Measurements from ENCODE around the gene CSNK1E. TPM values are rescaled to one million over a fixed set of nuclear protein-coding genes. Genes with fewer than 3 reads are reported as not detected.

The CSNK1E gene
- total RNA-seq, 1 donor from 2014 or later = 402 TPM

DNA sequence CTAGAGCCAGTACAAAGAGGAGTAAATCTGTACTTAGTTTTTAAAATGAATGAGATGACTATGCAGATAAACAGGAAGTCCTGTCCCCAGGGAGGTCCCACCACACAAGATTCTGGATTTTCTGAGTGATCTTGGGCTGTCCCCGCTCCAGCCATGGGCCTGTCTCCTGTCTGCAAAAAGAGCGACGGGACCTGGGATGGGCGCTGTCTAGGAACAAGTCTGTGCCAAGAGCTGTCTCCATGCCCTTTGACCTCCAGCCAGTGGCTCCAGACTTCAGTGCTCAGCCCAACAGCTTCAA lies 6.0 kb downstream of the CSNK1E start:
- Mint-ChIP-seq H3K27me3 (ENCODE audit: unreplicated experiment) (peaks cover 5% of the 10 kb centered on the region), H3K27ac (ENCODE audit: unreplicated experiment) (no peak overlapping the region), H3K4me3 (ENCODE audit: unreplicated experiment) (no peak overlapping the region), H3K9me3 (ENCODE audit: unreplicated experiment) (peaks cover 8% of the 10 kb centered on the region), H3K4me1 (ENCODE audit: low read depth, unreplicated experiment) (peaks cover 45% of the 10 kb centered on the region), H3K36me3 (ENCODE audit: unreplicated experiment) (no peaks in the 10 kb centered on the region)
- no peak for TF ChIP-seq CTCF (IDR thresholded peaks at IDR 0.05; ENCODE audit: partially characterized antibody, unreplicated experiment)
- no peak for DNase-seq

DNA sequence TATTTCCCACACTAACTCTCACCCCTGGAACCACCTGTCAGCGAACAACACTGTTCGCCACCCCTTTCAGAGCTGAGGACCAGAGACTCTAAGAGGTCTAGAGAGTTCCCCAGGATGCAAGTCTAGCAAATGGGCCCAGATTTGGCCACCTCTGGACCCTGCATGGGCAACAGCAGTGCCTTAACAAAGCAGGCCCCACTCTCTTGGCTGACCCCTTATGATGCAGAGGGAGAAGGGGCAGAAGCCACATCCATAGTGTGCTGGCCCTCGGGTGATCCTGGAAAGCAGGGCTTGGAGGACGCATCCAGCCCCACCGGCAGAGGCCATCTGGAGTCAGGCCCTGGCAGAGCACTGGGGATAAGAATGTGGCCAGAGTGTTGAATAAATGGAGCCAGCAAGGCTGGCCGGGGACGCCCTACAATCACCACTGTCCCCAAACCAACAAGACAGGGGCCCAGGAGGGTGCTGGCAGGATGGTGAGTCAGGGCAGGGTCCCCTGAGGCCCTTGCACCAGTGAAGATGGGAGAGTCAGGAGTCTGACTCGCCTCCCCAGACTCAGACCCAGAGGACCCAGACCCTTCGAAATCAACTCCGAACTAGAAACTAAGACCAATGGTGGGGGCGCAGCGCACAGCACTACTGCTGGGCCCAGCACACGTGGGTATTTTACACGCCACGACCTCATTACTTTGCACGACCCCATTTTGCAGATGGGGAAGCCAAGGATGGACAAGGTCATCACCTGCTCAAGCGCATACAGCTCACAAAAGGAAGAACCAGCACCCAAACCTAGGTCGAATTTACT lies 6.5 kb downstream of the CSNK1E start:
- TF ChIP-seq CTCF (IDR thresholded peaks at IDR 0.05; ENCODE audit: partially characterized antibody, unreplicated experiment) = no peak
- H3K36me3 Mint-ChIP-seq (ENCODE audit: unreplicated experiment) = no peaks in the 10 kb centered on the region
- no peak overlapping the region for H3K27ac Mint-ChIP-seq (ENCODE audit: unreplicated experiment)
- H3K4me1 Mint-ChIP-seq (ENCODE audit: low read depth, unreplicated experiment) = peaks cover 48% of the 10 kb centered on the region
- H3K27me3 Mint-ChIP-seq (ENCODE audit: unreplicated experiment) = peaks cover 2% of the 10 kb centered on the region
- no peak overlapping the region for H3K4me3 Mint-ChIP-seq (ENCODE audit: unreplicated experiment)
- peaks cover 4% of the 10 kb centered on the region for H3K9me3 Mint-ChIP-seq (ENCODE audit: unreplicated experiment)
- no peak for DNase-seq

GRCh38 chr22:38309614-38310517 lies 7.4 kb downstream of the CSNK1E start:
- Mint-ChIP-seq H3K27ac (ENCODE audit: unreplicated experiment) (no peak overlapping the region), H3K27me3 (ENCODE audit: unreplicated experiment) (peaks cover 2% of the 10 kb centered on the region), H3K4me3 (ENCODE audit: unreplicated experiment) (no peak overlapping the region), H3K9me3 (ENCODE audit: unreplicated experiment) (peaks cover 2% of the 10 kb centered on the region), H3K36me3 (ENCODE audit: unreplicated experiment) (no peaks in the 10 kb centered on the region), H3K4me1 (ENCODE audit: low read depth, unreplicated experiment) (peaks cover 45% of the 10 kb centered on the region)
- DNase-seq = no peak
- no peak for TF ChIP-seq CTCF (IDR thresholded peaks at IDR 0.05; ENCODE audit: partially characterized antibody, unreplicated experiment)

DNA sequence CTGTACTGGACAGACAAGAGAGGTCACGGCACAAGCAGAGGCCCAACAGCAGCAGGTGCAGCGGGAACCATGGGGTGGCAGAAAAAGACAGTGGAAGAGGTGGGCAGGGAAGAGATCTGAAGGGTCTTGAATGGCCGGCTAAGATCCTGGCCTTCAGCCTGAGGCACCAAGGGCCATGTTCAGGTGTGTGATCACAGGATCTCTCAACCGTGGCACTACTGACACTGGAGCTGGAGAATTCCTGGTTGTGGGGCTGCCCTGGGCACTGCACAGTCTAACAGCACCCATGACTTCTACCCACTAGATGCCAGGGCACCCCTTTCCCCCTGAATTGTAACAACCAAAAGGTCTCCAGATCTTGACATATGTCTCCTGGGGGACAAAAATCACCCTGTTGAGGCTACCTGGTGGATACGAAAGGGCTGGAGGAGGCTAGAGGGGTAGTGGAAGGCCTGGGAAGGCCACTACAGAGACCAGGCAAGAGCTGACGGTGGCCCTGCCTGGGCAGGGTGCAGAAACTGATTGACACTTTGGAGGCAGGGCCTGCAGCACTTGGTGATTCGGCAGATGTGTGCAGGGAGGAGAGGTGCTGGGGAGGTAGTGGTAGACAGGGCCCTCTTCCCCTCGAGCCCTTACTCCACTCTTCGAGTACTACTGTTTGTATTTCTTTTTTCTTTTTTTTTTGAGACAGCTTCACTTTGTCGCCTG lies 8.3 kb downstream of the CSNK1E start:
- Mint-ChIP-seq H3K27ac (ENCODE audit: unreplicated experiment) (peak overlapping the region; percentile 3), H3K36me3 (ENCODE audit: unreplicated experiment) (no peaks in the 10 kb centered on the region), H3K9me3 (ENCODE audit: unreplicated experiment) (peaks cover 3% of the 10 kb centered on the region), H3K27me3 (ENCODE audit: unreplicated experiment) (peaks cover 3% of the 10 kb centered on the region), H3K4me1 (ENCODE audit: low read depth, unreplicated experiment) (peaks cover 46% of the 10 kb centered on the region), H3K4me3 (ENCODE audit: unreplicated experiment) (no peak overlapping the region)
- DNase-seq = no peak
- no peak for TF ChIP-seq CTCF (IDR thresholded peaks at IDR 0.05; ENCODE audit: partially characterized antibody, unreplicated experiment)

All from glutamatergic neuron (in vitro differentiated cells).